Ishikawa (cell line): Measurements from ENCODE around the gene C16orf86.

ENCODE experiments used
- CEBPB ChIP-seq: IDR thresholded peaks from 2 replicates; pipeline ENCODE4 v1.6.1; 2012
- CREB1 ChIP-seq: IDR thresholded peaks from 2 replicates; pipeline ENCODE4 v1.6.1; 2012; ENCODE audit warnings: low read depth
- EGR1 ChIP-seq: IDR thresholded peaks from 2 replicates; pipeline ENCODE4 v1.6.1; 2012
- EP300 ChIP-seq: IDR thresholded peaks from 2 replicates; pipeline ENCODE4 v1.6.1; 2012; ENCODE audit warnings: borderline replicate concordance
- FOXM1 ChIP-seq: IDR thresholded peaks from 2 replicates; pipeline ENCODE4 v1.6.1; 2012; ENCODE audit warnings: low read depth, borderline replicate concordance
- MAX ChIP-seq: IDR thresholded peaks from 2 replicates; pipeline ENCODE4 v1.6.1; 2012
- NFIC ChIP-seq: IDR thresholded peaks from 2 replicates; pipeline ENCODE4 v1.6.1; 2012
- RAD21 ChIP-seq: IDR thresholded peaks from 2 replicates; pipeline ENCODE4 v1.6.1; 2012; ENCODE audit warnings: low read depth
- REST ChIP-seq: IDR thresholded peaks from 2 replicates; pipeline ENCODE4 v1.6.1; 2012; ENCODE audit warnings: low read depth, mild to moderate bottlenecking
- TAF1 ChIP-seq: IDR thresholded peaks from 2 replicates; pipeline ENCODE4 v1.6.1; 2012; ENCODE audit warnings: low read depth, mild to moderate bottlenecking
- TCF12 ChIP-seq: IDR thresholded peaks from 2 replicates; pipeline ENCODE4 v1.6.1; 2012; ENCODE audit warnings: low read depth
- TEAD4 ChIP-seq: IDR thresholded peaks from 2 replicates; pipeline ENCODE4 v1.6.1; 2012
- USF1 ChIP-seq: IDR thresholded peaks from 2 replicates; pipeline ENCODE4 v1.6.1; 2012
- YY1 ChIP-seq: IDR thresholded peaks from 2 replicates; pipeline ENCODE4 v1.6.1; 2012; ENCODE audit warnings: low read depth
- ZBTB7A ChIP-seq: IDR thresholded peaks from 2 replicates; pipeline ENCODE4 v1.6.1; 2012; ENCODE audit warnings: low read depth

The C16orf86 gene

GRCh38 chr16:67678354-67679023 lies 11.9 kb downstream of the C16orf86 start:
- TF ChIP-seq NFIC (no peak), CEBPB (no peak), TCF12 (no peak), USF1 (no peak), EGR1 (no peak), EP300 (no peak)

- TF ChIP-seq MAX (no peak), EGR1 (no peak), TEAD4 (no peak), ZBTB7A (no peak)
These were observed 13.6 kb downstream of the C16orf86 start for GRCh38 chr16:67679935-67680897.

- TF ChIP-seq FOXM1 (no peak), USF1 (no peak), EP300 (no peak), EGR1 (no peak), YY1 (no peak), TEAD4 (no peak), TAF1 (no peak), MAX (no peak), ZBTB7A (no peak), NFIC (no peak), RAD21 (no peak), CREB1 (no peak), CEBPB (no peak)
These were observed 17.2 kb downstream of the C16orf86 start for GRCh38 chr16:67683767-67684166.

- TF ChIP-seq TEAD4 (no peak), FOXM1 (no peak), YY1 (no peak)
These were observed 18.9 kb downstream of the C16orf86 start for GRCh38 chr16:67685388-67686112.

GRCh38 chr16:67694611-67695010 lies 28.0 kb downstream of the C16orf86 start:
- TF ChIP-seq TCF12, result no peak
- no peak for TF ChIP-seq REST
- no peak for TF ChIP-seq EGR1
- TF ChIP-seq TAF1, result no peak
- TF ChIP-seq TEAD4, result no peak
- TF ChIP-seq CEBPB, result no peak
- no peak for TF ChIP-seq RAD21
- no peak for TF ChIP-seq EP300
- no peak for TF ChIP-seq YY1
- TF ChIP-seq USF1, result no peak
- TF ChIP-seq MAX, result no peak
- no peak for TF ChIP-seq CREB1
- TF ChIP-seq ZBTB7A, result no peak
- no peak for TF ChIP-seq NFIC
- no peak for TF ChIP-seq FOXM1

GRCh38 chr16:67697422-67698185 lies 31.0 kb downstream of the C16orf86 start:
- TF ChIP-seq MAX (no peak), ZBTB7A (no peak), TEAD4 (no peak), YY1 (no peak), NFIC (no peak), CEBPB (no peak), FOXM1 (no peak), RAD21 (no peak), REST (no peak), TAF1 (no peak), CREB1 (no peak), USF1 (no peak), EGR1 (no peak)
